Superior temporal gyrus (tissue), 1 donor: ENCODE results near the gene CLK3.

Experiments used
- DNase-seq: peaks from one replicate; pipeline ENCODE4 v3.0.0-alpha.2; 2016; ENCODE audit errors: extremely low spot score

The CLK3 gene

GRCh38 chr15:74603026-74603788 is 12.4 kb upstream of the CLK3 start:
- no peak for DNase-seq

GRCh38 chr15:74603789-74604705 is 11.6 kb upstream of the CLK3 start:
- no peak for DNase-seq

GRCh38 chr15:74604983-74605794 is 10.4 kb upstream of the CLK3 start:
- DNase-seq: no peak

- no peak for DNase-seq
Observed at GRCh38 chr15:74605795-74606150, 9.9 kb upstream of the CLK3 start.

- DNase-seq: no peak
Observed at GRCh38 chr15:74608786-74609185, 6.8 kb upstream of the CLK3 start.

GRCh38 chr15:74609938-74610301 is 5.7 kb upstream of the CLK3 start:
- DNase-seq: no peak

GRCh38 chr15:74610302-74610951 is 5.2 kb upstream of the CLK3 start:
- DNase-seq: no peak

- no peak for DNase-seq
Observed at GRCh38 chr15:74611341-74611740, 4.3 kb upstream of the CLK3 start.

GRCh38 chr15:74611834-74612233 is 3.8 kb upstream of the CLK3 start:
- no peak for DNase-seq

GRCh38 chr15:74612677-74613076 is 3.0 kb upstream of the CLK3 start:
- no peak for DNase-seq

- no peak for DNase-seq
Observed at GRCh38 chr15:74613089-74613952, 2.3 kb upstream of the CLK3 start.

GRCh38 chr15:74613953-74614743 is 1.5 kb upstream of the CLK3 start:
- DNase-seq: peak; percentile 74

GRCh38 chr15:74614744-74615507 is 710 bp upstream of the CLK3 start:
- DNase-seq: peak; percentile 51

GRCh38 chr15:74616366-74616939 is 817 bp downstream of the CLK3 start:
- DNase-seq: no peak

GRCh38 chr15:74616996-74617395 is 1.4 kb downstream of the CLK3 start:
- DNase-seq: no peak

GRCh38 chr15:74618841-74619596 is 3.4 kb downstream of the CLK3 start:
- no peak for DNase-seq

GRCh38 chr15:74619916-74620635 is 4.4 kb downstream of the CLK3 start:
- DNase-seq: no peak
